Left ventricle myocardium inferior (tissue), 1 donor: ENCODE results near the gene SMC6. TPM values are rescaled to one million over a fixed set of nuclear protein-coding genes. Genes with fewer than 3 reads are reported as not detected.

Experiments used
- DNase-seq: peaks from one replicate; pipeline ENCODE4 v3.0.0-alpha.2; 2020
- H3K27ac ChIP-seq: fragments of 200-600 bp; replicated peaks from 2 replicates; pipeline ENCODE4 v1.8.0; 2021
- H3K27me3 ChIP-seq: fragments of 200-600 bp; 2 replicates; pipeline ENCODE4 v1.8.0; 2021; ENCODE audit warnings: low read depth
- H3K36me3 ChIP-seq: fragments of 200-600 bp; 2 replicates; pipeline ENCODE4 v1.8.0; 2021
- H3K4me1 ChIP-seq: fragments of 200-600 bp; 2 replicates; pipeline ENCODE4 v1.8.0; 2021
- H3K4me3 ChIP-seq: fragments of 200-600 bp; 2 replicates; pipeline ENCODE4 v1.8.0; 2021; ENCODE audit warnings: mild to moderate bottlenecking, moderate library complexity
- H3K9me3 ChIP-seq: fragments of 200-600 bp; replicated peaks from 2 replicates; pipeline ENCODE4 v1.8.0; 2021
- CTCF ChIP-seq: fragments of 200-600 bp; IDR thresholded peaks from 2 replicates; pipeline ENCODE4 v1.8.0; 2021; ENCODE audit warnings: antibody characterized with exemption, mild to moderate bottlenecking, borderline replicate concordance
- intact Hi-C: fragments of 100-400 bp; cut with micrococcal nuclease; formaldehyde crosslinking; loops from one replicate; pipeline ENCODE4 v1.11.0; 2022
- total RNA-seq: library from RNA; stranded (reverse); fragmentation: NEBNext Ultra II Directional; extraction: Animal tissue kit (Norgen Biotek cat#: 25700); gene quantifications from one replicate; pipeline ENCODE4 v1.2.1, GENCODE V29; 2021
- donor health status: DM: no; HTN: yes; CAD: no; lungs with severe emphysema.

Gene SMC6
- total RNA-seq, 1 donor from 2014 or later = 13.3 TPM

- Histone ChIP-seq H3K9me3 (peaks cover 11% of the 10 kb centered on the region), H3K4me3 (no peak overlapping the region), H3K27ac (no peak overlapping the region), H3K36me3 (no peaks in the 10 kb centered on the region), H3K27me3 (no peaks in the 10 kb centered on the region), H3K4me1 (peaks cover 5% of the 10 kb centered on the region)
- intact Hi-C loops = no loop called here
- TF ChIP-seq CTCF = no peak
- no peak for DNase-seq
Measured at GRCh38 chr2:17626986-17627385, 126.6 kb downstream of the SMC6 start.

GRCh38 chr2:17625446-17625845 is 128.2 kb downstream of the SMC6 start:
- no peak for DNase-seq
- intact Hi-C loops = no loop called here
- no peaks in the 10 kb centered on the region for H3K36me3 ChIP-seq
- no peak for TF ChIP-seq CTCF
- H3K27ac ChIP-seq = no peak overlapping the region
- H3K4me3 ChIP-seq = no peak overlapping the region
- H3K27me3 ChIP-seq = no peaks in the 10 kb centered on the region
- H3K9me3 ChIP-seq = peaks cover 11% of the 10 kb centered on the region
- peaks cover 13% of the 10 kb centered on the region for H3K4me1 ChIP-seq

GRCh38 chr2:17621781-17622180 is 131.8 kb downstream of the SMC6 start:
- H3K27me3 ChIP-seq = no peaks in the 10 kb centered on the region

GRCh38 chr2:17620841-17621240 is 132.8 kb downstream of the SMC6 start:
- Histone ChIP-seq H3K27ac (no peak overlapping the region), H3K27me3 (no peaks in the 10 kb centered on the region), H3K4me1 (peaks cover 17% of the 10 kb centered on the region), H3K9me3 (no peaks in the 10 kb centered on the region), H3K36me3 (no peaks in the 10 kb centered on the region), H3K4me3 (no peak overlapping the region)
- intact Hi-C loops = no loop called here
- TF ChIP-seq CTCF = no peak
- no peak for DNase-seq

More at GRCh38 chr2:17621781-17622180, 131.8 kb downstream of the SMC6 start:
- Histone ChIP-seq H3K36me3 (no peaks in the 10 kb centered on the region), H3K27ac (no peak overlapping the region), H3K4me1 (peaks cover 17% of the 10 kb centered on the region), H3K4me3 (no peak overlapping the region), H3K9me3 (no peaks in the 10 kb centered on the region)
- no peak for TF ChIP-seq CTCF
- intact Hi-C loops = no loop called here
- DNase-seq = no peak

GRCh38 chr2:17620280-17620679 is 133.3 kb downstream of the SMC6 start:
- intact Hi-C loops = no loop called here
- no peaks in the 10 kb centered on the region for H3K36me3 ChIP-seq
- DNase-seq = peak; percentile 54

More at GRCh38 chr2:17620280-17620679, 133.3 kb downstream of the SMC6 start:
- H3K9me3 ChIP-seq = no peaks in the 10 kb centered on the region
- peaks cover 21% of the 10 kb centered on the region for H3K4me1 ChIP-seq
- no peak for TF ChIP-seq CTCF
- H3K4me3 ChIP-seq = no peak overlapping the region
- peak overlapping the region; percentile 43 for H3K27ac ChIP-seq
- H3K27me3 ChIP-seq = no peaks in the 10 kb centered on the region
